HG02798 (cell line): ENCODE measurements around the gene LDAH.

Experiments used
- ATAC-seq: cut with Tn5 transposase; IDR thresholded peaks from one replicate; pipeline ENCODE4 v1.9.1; 2021; ENCODE audit warnings: mild to moderate bottlenecking; ENCODE audit not compliant: unreplicated experiment, poor library complexity

The LDAH gene

DNA sequence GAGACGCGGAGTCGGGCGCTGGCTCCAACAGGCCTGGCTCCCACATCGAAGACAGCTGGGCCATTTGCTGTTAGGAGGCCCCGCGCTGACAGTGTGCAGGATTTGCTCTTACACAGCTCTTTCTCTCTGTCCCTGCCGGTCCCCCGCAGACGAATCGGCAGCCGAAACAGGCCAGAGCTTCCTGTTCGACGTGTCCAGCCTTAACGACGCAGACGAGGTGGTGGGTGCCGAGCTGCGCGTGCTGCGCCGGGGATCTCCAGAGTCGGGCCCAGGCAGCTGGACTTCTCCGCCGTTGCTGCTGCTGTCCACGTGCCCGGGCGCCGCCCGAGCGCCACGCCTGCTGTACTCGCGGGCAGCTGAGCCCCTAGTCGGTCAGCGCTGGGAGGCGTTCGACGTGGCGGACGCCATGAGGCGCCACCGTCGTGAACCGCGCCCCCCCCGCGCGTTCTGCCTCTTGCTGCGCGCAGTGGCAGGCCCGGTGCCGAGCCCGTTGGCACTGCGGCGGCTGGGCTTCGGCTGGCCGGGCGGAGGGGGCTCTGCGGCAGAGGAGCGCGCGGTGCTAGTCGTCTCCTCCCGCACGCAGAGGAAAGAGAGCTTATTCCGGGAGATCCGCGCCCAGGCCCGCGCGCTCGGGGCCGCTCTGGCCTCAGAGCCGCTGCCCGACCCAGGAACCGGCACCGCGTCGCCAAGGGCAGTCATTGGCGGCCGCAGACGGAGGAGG, 152.4 kb downstream of the LDAH start:
- ATAC-seq = no peak

DNA sequence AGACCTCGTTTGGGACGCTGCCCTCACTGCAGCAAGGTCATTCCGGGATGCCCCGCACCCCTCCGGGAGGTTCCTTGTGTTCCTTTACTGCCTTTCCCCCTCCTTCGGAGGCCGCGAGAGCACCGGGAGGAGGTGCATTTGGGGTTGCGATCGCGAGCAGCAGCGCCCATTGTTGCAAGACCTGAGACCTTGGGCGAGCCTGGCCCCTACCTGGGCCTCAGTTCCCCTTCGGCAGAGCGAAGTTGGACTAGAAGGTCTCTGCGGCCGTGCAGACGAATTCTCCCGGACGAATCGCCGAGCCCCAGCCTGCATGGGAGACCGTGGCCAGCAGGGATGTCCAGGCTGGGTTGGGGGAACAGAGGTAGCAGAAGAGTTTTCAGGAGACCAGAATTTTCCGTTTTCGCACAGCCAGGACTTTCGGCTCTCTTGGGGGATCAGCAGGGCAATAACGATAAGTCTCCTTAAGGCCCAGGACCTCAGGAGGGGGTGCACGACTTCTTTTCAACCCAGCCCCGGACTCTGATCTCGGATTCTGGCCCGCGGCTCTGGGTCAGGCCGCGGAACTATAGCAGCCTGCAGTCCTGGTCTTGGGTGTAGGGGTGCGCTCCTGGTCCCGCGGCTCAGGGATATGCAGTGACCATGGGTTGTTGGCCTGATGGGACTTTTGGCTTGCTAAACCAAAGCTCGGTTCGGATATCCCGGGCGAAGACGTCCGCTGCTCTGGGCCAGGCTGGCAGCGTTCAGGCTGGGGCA, 153.2 kb downstream of the LDAH start:
- ATAC-seq = no peak

DNA sequence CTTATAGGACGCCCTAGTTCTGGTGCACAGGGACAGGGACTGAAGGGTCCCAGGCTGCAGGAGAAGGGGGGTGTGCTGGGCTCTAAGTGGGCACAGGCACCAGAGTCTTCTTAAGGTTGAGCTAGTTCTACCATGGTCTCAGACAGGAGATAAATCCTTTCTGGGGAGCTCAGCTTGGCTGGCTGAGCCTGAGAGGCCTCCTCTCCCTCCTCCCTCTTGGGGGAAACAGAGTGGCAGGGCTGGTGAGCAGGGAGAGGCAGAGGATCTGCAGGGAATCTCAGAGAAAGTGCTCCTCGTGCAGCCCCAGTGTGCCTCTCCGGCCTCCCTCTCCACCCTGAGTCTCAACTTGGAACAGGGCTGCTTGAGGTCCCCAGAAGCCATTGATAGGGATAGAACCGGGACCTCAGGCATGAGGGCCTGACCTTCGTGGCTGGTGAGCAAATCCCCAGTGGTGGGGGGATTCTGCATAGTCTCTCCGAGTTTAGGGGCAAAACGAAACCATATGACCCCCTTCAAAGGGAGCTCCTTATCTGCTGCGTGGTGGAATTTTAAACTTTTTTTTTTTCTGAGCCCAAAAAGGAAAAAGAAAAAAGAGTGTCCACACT, 153.9 kb downstream of the LDAH start:
- ATAC-seq = no peak

DNA sequence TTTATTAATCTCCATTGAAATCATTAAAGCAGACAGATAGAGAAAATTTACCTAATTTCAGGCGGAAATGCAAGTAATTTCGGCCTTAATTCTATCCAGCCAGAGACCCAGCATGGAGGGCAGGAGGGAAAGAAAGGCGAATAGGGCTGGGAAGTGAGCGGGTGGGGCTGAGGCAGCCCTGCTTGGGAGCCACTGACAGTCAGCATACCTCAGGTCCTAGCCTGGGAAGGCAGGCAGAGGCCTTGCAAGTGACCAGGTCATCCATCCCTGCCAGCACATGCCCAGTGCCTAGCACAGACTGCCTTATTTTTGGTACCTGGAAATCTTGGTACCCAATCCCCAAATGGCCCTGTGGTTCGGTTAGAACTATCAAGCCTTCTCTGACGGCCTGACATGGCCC, 154.4 kb downstream of the LDAH start:
- no peak for ATAC-seq

DNA sequence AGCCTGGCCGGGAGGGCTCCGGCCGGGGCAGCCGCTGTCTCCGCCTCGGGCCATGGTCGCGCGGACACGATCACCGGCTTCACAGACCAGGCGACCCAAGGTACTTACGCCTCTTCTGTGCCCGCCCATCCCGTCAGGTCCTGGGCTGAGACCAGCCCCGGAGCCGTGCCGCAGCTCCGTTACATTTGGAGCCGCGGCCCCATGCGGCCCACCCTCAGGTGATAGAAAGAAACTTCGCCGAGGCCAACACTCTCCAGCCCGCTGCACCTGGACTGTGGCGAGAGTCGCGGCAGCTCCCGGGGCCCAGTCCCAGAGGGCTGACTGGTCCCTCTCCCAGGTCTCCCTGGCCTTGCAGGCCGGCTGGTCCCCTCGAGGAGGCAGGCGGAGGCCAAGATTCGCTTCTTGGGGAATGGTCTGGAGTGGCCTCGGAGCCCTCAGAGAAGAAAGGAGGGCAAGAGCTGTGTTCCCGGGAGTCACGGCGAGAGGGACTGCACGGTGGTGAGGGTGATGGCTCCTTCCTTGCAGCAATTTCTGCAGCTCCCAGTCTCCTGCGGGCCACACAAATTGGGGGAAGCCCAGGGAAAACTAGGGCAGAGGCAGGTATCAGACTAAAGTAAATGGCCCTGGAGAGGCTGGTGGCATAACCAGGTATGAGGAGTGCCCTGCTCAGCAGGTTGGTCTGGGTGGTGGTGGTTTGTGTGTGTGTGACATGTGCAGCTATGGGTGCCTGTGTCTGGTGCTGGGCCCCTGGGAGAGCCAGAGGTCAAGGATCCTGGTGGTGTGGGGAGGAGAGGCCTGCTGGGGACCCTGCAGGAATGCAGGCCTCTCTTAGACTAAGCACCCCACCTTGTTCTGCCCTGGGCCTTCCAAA, 155.1 kb downstream of the LDAH start:
- no peak for ATAC-seq

DNA sequence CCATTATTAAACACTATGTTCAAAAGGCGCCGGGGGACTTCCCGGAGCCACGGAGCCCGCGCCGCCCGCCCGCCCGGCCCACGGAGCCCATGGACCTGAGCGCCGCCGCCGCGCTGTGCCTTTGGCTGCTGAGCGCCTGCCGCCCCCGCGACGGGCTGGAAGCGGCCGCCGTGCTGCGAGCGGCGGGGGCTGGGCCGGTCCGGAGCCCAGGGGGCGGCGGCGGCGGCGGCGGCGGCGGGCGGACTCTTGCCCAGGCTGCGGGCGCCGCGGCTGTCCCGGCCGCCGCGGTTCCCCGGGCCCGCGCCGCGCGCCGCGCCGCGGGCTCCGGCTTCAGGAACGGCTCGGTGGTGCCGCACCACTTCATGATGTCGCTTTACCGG, 155.8 kb downstream of the LDAH start:
- ATAC-seq = no peak

DNA sequence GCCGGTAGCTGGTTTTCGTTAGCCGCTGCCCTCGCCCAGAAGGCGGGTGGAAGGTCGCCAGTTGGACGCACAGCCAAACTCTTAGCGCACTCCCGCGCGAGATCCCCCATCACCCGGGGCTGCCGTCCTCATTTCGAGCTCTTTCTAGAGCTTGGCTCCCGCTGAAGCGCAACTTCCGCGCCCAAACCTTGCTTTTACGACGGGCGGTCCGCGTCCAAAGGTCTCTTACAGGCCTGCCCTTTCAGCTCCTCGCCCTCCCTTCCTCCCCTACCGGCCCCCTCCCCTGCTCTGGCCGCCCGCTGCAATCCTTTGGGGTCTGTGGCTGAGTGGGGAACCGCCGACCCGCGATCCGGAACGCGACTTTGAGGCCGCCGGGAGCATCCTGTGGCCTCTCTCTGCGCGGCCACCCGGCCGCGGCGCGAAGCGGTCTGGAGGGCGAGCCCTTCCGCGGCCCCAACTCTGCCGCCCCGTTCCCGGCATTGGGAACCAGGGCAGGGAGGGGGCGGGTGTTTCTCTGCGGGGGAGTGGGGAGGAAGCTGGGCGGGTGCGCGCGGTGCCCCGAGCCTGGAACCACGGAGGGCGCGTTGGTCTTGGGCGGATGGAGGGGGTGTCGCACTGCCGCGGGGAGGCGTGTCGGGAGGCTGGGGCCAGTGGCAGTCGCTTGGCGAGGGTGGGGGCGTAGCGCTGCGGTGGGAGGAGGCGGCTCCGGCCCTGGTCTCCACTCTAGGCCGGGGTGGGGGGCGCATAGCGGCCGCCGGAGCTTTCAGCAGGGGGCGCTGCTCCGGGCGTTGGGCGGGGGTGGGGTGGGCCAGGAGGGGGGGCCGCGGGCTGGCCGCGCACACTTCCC, 156.4 kb downstream of the LDAH start, which contains the start of gene GDF7:
TSS of gene GDF7 (plus strand) at position 841 of the 847 bp plus-strand sequence. CDS start 96 bp downstream, outside the sequence.
- ATAC-seq = no peak

DNA sequence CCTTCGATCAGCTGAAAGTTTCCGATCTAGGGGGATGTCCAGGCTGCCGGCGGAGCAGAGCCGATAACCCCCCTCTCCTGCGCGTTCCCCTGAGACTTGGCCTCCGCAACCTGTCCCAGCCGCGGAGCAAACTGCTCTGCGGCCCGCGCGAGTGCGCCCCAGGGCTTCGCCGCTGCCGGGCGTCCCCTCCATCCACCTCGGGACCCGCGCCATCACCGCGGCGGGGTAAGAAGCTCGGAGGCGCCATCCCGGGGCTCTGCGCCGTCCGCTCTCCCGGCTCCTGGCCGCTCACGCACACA, 156.9 kb downstream of the LDAH start:
- ATAC-seq = no peak

DNA sequence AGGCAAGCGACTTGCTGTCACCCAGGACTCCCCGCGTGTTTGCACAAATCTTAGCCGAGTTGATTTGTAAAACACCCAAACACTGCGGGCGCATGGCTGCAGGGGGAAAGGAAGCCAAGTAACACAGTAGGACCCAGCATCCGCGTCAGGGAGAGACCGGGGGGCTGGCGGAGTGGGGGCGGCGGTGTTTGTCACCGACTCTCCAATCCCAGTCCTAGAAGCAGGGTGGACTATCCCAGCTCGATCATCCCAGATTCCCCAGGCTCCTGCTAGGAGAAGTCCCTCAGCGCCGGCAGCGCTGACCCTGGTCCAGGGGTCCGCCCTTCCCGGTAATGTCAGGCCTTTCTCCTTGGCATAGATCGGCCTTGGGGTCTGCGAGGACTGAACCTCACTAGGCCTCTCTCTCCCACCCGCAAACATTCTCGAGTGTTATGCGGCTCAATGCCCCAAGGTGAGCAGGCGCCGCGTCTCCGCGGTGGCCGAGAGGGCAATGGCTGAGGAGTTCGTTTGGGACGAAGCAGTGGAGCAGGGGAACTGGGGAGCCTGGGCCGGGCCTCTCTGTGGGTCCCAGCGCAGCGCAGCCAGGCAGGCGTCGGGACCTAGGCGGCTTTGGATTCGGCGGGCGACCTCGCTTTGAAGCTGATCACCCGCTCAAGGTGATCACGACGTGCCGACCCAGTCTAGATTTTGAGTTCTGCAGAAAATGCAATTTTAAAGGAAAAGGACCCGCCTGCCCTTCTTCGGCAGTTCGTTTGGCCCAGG, 157.5 kb downstream of the LDAH start:
- no peak for ATAC-seq

DNA sequence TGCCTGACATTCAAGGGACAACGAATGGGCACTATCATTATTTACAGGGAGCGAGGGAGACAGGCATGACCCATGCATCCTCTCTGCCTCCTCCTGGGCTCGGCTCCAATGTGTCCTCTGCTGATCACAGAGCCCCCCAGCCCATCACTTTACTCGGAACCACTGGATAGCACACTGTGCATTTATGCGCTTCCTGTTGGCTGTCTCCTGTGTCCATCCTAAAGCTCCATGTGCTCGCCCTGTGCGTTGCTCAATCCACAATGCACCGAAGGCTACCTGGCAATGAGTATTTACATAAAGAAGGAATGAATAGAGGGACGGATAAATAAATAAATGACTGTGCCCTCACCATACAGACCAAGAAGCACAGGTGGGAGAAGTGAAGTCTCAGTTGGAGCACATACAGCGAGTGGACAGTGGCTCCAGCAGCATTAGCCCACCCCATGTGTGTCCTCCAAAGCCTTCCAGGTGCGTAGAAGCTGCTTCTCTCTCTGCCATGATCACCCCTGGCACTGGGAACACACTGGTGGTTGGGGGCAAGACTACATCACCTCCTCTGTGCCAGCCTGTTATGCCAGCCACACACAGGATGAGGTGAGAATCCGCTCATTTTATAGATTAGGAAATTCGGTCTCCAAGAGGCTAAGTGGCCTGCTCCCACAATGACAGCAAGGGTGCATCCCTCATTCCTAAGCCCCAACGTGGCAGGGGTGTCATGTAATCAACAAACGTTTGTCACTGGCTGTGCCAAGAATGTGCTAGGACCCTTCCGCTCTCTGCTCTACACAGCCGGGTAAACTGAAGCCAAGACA, 158.3 kb downstream of the LDAH start:
- no peak for ATAC-seq

DNA sequence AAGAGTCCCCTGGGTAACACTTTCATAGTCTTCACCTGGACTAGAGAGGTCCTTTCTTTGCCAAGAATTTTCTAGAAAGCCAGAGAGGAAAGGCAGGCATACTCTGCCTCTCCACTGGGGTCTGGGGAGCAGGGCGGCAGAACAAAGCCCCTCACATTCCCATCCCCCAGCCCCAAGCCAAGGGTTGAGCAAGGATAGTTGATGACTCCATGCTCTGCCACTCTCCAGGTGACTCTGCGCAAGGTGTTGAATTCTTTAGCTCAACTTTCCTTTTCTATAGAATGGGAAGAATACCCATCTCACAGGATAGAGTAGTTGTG, 158.9 kb downstream of the LDAH start:
- ATAC-seq = no peak

DNA sequence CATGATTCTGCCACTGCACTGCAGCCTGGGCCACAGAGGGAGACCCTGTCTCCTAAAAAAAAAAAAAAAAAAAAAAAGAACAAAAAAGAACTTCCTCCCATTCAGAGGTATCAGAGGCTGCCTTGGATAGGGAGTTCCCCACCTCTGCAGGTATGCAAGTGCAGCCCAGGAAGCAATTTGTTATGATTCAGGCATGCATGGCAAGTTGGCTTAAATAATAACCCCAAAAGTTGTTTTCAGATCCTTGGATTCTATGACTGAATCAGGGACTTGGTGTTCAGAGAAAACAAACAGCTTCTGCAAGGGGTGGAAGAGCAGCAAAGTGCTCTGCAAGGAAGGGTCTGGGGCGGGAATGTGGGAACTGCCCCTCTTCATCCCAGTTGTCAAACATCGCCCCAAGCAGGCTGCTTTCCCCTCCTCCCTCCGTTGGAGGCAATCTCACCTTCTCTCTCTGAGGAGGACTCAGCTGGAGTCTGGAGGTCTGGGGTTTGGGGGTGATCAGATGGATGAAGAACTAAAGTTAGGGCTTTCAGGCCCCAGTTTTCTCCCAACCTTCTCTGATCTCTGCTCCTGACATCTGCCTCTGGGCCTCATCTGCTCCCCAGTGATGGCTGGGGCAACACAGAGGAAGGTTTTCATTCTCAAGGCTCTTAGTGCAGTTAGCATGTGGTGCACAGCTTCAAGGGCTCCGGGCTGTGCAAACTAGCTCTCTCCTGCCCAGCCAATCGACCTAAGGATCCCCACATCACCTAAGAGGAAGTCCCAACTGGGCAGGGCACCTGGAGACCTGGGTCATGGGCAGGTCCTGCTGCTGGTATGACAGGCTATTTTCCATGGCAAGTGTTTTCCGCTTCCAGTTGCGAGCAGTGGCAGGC, 159.5 kb downstream of the LDAH start:
- ATAC-seq = no peak

DNA sequence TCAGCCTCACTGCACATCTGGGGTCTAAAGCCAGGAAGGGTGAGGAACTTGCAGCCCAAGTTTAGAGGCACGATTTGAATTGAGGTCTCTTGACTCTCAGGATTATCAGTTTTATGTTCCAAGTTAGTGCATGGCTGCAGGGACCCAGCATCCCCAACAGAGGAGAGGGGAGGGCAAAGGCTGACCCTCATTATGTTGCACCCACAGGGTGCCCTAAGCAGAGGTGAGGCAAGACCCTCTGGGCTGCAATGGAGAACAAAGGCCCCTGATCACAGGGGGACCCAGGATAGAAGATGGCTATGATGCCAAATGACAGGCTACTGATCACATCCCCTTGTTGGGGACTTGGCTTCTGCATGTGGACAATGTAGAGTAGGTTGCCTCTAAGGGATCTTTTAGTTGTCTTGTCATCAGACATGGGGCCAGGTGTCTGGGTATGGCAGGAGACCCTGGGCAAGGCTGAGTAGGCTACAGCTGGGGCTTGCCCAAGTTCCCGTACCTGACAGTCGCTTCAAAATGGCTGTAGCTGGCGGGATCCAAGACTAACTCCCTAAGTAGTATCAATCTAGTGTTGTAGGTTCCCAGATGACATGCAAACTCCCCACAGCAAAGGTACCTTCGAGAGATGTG, 160.5 kb downstream of the LDAH start:
- no peak for ATAC-seq

DNA sequence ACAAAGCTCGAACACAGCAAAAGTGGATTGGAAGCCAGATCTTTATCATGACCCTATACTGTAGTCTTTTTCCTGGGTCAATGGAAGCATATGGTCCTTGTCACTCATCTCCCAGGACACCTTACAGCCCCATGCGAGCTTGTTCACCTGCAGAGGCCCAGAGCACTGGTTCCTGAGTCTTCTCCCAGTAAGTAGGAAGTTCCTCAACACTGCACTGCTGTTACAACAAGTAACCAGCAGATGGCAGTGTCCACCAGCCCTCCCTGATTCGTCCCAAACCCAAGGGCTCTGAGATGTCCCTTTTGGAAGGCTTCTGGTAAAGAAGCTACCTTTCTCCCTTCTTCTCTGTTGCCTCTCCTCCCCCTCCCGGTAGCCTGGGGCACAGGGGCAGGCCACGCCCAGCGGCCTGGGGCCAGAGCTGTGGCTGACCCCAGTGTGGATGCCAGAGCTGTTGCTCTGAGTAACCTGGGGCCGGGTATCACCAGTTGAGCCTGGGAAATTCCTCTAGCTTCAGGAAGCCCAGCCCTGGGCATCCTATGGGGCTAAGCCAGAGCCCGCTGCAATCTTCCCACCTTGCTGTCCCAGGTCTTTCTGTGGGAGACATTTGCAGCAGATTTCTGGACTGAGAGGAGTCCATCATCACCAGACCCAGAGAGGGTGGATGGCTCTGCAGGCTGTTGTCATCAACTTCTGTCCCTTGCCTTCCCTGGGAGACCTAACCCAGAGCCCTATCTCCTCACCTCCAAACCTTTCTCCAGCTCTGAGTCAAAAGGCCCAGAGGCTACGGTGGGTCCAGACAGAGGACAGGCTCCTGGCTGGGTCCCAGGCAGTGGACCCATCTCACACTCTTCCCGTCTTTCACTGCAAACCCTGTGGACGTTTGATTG, 161.2 kb downstream of the LDAH start:
- peak; percentile 76 for ATAC-seq

DNA sequence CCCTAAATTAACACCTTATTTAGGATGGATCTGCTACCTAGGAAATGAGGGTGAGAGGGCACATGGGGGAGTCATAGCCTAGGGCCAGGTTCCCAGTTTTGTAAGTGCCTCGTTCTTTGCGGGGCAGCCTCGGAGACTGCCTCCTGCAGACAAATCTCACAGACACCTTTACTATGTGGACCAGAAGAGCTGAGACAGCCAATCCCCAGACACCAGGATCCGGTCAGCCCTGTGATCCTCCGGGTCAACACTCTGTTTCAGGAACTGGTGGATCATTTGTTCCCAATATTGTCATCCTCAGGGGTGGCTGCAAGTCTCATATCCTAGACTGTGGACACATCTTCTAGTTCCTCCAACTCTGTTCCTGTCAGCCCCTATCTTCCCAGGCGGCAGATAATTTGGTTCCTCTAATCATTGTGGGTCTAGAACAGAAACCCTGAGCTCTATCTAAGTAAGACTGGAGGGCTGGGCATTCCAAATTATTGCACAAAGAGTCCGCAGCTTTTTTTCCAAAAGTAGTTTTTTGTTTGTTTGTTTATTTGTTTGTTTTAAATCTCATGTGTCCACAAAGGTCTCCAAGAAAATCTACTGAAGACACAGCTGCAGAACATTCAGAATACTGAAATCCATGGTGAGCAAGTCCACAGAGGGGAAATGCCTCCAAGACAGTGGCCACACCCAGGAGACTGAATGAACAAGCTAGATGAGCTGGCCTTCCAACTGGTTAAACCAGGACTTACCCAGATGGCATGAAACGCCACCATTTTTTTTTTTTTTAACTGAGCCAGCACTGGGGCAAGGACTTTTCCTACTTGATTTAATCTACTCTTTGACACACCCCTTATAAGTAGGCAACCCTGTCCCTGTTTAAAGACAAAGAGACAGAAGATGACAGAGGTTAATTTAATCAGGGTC, 162.1 kb downstream of the LDAH start:
- no peak for ATAC-seq
